SIG-M5 treated with dmso at 0.1 percent for 504 hours (cell line): ENCODE results near the gene CSMD2.

Experiments used
- DNase-seq: peaks from one replicate; lab custom pipeline; 2025; ENCODE audit not compliant: unreplicated experiment; lab: John Stamatoyannopoulos, UW

Gene CSMD2

DNA sequence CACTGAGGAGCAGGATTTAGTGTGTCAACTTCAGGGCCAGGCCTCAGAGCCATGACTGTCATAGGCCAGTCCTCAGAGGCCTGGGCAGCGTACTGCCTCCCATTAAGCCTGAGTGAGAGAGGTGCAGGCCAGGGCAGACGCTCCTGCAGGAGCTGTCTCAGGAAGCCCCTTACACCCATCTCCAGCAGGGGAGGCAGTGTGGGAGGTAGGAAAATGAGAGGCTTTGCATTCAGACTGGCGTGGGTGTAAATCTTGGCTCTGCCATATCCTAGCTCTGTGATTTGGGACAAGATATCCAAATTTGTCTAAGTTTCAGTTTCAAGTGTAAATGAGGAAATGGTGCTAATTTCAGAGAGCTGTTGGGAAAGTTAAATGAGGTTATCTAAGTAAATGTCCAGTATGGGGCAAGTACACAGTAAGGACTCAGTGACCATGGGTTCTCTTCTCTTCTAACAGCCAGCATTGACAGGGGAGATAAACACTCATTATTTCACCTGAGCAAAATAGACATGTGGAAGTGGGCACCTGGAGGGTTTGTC, 508.5 kb downstream of the CSMD2 start:
- no peak for DNase-seq

DNA sequence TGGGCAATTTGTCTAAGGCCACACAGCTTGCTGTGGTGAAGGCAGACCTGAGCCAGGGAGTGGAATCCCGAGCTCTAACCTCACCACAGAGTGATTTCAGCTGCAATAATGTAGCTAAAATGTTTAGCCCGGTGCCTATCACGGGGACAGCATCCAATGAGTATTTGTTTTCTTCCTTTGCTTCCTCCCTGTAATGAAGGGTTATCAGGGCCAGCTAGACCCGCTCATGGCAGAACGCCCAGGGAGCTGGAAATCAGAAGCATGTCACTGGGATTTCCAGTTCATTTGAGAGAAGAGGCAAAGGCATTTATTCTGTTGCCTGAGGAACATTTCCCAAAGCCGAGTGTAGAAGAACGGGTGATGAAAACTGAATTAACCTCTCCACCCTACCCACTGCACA, 509.5 kb downstream of the CSMD2 start:
- DNase-seq: no peak

- DNase-seq: no peak
Measured at GRCh38 chr1:33654267-33654834, 510.7 kb downstream of the CSMD2 start.

- DNase-seq: no peak
Measured at GRCh38 chr1:33653226-33653625, 511.8 kb downstream of the CSMD2 start.

DNA sequence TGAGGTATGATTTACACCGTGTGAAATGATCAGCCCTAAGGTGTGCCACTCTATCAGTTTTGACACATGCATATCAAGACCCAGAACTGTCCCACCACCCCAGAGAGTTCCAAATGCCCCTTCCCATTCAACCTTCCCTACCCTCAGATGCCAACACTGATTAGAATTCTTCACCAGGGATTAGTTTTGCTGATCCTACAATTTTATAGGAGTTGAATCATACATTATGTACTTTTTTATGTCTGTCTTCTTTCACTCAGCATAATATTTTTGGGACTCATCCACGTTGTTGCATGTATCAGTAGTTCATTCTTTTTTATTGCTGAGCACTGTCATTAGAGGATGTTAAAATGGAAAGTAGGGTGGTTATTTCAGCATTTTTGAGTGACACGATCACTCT, 514.3 kb downstream of the CSMD2 start:
- no peak for DNase-seq

- no peak for DNase-seq
Measured at GRCh38 chr1:33649759-33650158, 515.3 kb downstream of the CSMD2 start.

- DNase-seq: no peak
Measured at GRCh38 chr1:33643216-33643615, 521.8 kb downstream of the CSMD2 start.

GRCh38 chr1:33641104-33641830, 523.8 kb downstream of the CSMD2 start:
- peak; percentile 20 for DNase-seq

DNA sequence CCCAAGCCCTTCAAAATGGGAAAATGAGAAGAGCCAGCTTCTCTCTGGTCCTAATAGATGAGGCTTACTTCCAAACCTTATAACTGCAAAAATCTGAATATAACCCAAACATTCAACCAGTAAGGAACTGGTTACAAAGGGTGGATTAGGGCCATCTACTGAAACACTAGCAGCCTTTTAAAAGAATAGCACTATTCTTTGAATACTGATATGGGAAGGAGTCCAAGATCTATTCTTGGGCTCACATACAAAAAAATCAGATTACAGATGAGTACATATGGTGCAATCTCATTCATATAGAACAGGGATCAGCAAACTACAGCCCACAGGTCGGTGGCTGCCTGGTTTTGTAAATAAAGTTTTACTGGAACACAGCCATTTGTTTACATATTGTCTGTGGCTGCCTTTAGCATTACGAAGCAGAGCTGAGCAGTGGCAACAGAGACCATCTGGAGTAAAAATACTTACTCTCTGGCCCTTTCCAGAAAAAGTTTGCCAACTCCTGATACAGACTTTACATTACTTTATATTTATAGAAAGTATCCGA, 524.8 kb downstream of the CSMD2 start:
- DNase-seq: no peak

DNA sequence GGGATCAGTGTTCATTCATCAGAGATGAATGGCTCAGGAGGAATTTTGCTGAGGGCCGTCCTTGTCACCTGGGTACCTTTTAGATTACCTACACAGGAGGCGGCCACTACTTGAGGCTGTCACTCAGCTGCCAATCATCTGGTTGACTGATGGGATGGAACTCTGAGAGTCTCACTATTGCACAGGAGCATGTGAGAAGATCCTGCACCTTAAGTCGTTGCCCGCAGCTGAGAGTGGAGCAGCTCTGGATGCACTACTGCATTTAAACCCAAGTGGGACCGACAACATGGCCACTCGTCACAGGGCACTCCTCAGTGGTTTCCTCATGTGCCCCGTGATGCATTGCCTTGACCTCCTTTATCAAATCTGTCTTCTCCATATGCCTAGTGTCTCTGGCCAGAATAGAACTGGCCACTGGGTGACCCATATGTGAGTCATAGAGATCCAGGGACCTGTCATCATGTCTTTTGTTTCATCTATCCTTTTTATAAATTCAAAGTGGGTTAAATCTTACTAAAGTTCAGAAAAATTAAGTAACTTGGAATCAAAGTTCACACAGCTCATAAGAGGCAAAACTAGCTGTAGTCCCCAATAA, 527.1 kb downstream of the CSMD2 start:
- DNase-seq: no peak

GRCh38 chr1:33636209-33636608, 528.8 kb downstream of the CSMD2 start:
- DNase-seq: no peak

DNA sequence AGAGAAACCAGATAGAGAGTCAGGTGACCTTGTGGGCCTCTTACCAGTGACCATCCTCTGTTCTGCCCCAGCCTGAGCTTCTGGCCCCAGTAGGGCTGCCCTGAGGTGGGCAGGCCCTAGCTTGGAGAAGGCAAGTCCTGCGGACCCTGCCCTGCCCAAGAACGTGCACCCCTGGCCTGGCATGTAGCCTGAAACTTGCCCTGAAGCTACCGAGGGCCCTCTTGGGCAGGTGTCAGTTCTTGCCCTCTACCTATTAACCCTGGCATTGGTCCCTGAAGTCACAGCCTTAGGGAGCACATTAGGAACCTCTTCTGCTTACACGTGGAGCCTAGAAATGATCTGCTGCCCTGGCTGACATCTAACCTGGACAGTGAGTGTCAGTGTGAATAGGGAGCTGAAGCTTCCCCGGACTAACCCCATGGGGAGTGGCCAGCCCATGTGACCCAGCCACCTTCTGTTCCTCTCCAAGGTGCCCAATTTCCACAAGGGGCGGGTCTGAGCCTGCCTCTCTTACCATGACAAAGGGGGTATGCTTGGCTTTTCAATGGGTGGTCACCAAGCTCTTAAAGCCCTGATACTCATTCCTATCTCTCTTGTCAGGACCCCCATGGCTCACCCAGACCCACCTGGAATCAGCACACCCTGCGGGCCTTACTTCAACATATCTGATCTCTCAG, 529.6 kb downstream of the CSMD2 start:
- DNase-seq: no peak

- DNase-seq: peak; percentile 43
Measured at GRCh38 chr1:33634806-33635205, 530.2 kb downstream of the CSMD2 start.

- no peak for DNase-seq
Measured at GRCh38 chr1:33634143-33634542, 530.9 kb downstream of the CSMD2 start.

GRCh38 chr1:33633019-33633801, 531.8 kb downstream of the CSMD2 start:
- peak; percentile 75 for DNase-seq

DNA sequence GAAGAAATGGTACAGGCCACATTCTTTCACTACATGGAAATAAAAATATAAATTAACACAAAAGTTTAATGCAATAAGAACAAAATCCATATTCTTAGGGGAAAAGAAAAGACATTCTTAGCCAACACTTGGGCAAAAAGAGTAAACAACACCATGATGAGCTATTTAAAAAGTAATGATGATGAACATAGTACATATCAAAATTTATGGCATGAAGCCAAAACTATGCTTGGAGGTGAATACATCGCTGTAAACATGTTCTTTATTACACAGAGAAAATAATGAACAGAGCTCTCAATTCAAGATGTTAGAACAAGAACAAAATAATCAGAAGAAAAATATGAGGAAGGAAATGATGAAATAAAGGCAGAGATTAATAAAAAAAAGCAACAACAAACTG, 534.3 kb downstream of the CSMD2 start:
- DNase-seq: no peak

DNA sequence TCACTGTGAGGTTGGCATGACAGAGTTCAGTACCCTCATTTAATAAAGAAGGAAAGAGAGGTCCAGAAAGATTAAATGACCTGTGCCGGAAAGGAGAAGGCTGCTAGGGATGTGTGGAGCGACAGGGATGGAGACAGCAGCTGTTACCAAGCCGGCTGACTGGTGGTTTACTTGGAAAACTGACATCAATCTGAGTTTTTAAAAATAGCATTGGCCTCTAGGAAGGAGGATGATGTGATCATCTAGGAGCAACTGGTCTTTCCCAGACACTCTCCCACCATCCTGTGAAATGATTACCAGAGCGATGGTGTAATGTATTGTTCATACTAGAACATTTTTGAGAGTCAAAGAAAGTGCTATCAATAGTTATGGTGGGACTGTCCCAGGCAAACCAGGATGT, 538.2 kb downstream of the CSMD2 start:
- no peak for DNase-seq

DNA sequence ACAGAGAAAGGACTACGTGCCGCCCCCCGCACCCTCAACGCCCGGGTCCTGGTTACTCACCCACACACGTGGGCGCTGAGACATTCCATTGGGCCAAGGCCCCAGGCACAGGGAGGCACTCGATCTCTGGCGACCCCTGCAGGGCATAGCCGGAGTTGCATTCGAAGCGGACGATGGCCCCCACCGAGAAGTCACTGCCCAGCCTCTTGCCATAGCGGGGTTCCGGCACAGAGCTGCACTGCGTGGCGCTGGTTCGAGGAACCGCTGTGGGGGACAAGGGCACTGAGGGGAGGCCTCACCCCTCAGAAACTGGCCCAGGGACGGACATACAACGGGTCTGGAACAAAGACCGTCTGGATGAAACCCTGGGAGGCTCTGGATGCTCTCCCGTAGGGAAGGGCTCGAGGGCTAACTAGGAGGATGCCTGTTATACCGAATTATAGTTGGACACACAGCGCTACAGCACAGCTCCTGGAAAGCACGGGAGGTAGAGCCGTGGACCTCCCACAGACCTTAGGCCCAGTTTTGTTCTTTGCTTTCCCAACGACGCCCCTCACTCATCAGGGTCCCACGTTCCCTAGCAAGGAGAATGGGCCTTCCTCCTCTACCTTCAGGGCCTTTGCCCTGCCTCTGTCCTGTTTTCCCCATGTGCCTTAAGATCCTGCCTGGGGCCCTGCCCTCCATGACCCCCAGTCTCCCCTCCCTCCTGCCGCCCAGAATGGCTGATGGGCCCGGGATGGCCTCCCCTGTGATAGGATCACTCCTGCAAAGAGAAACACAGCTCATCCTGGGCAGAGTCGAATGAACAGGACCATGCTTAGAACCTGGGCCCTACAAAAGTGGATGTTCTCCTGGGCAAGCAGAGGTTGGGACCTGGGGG, 539.8 kb downstream of the CSMD2 start:
- DNase-seq: no peak

GRCh38 chr1:33624261-33624990, 540.6 kb downstream of the CSMD2 start:
- DNase-seq: no peak
